KOPT-K1 (cell line): ENCODE data around the gene UIMC1.

Experiments
- H3K27ac ChIP-seq: fragments of 200-600 bp; sonication (generic); 2 replicates; pipeline ENCODE4 v1.5.1; 2016; ENCODE audit warnings: antibody characterized with exemption, mild to moderate bottlenecking, low read depth, low read length; ENCODE audit not compliant: poor library complexity, severe bottlenecking
- H3K36me3 ChIP-seq: fragments of 200-600 bp; sonication (generic); 2 replicates; pipeline ENCODE4 v1.5.1; 2017; ENCODE audit warnings: antibody characterized with exemption, mild to moderate bottlenecking, low read length, moderate library complexity; ENCODE audit not compliant: insufficient read depth
- H3K9me3 ChIP-seq: fragments of 200-600 bp; sonication (generic); 2 replicates; pipeline ENCODE4 v1.5.1; 2017; ENCODE audit warnings: antibody characterized with exemption, low read length, mild to moderate bottlenecking; ENCODE audit not compliant: insufficient read depth, poor library complexity, severe bottlenecking

The UIMC1 gene

GRCh38 chr5:176908675-176909368 is 97.8 kb downstream of the UIMC1 start:
- peaks cover 86% of the 10 kb centered on the region for H3K36me3 ChIP-seq
- no peaks in the 10 kb centered on the region for H3K9me3 ChIP-seq
- no peak overlapping the region for H3K27ac ChIP-seq

GRCh38 chr5:176906796-176907195 is 99.8 kb downstream of the UIMC1 start:
- H3K36me3 ChIP-seq = peaks cover 97% of the 10 kb centered on the region
- H3K27ac ChIP-seq = no peak overlapping the region
- no peaks in the 10 kb centered on the region for H3K9me3 ChIP-seq

- no peaks in the 10 kb centered on the region for H3K9me3 ChIP-seq
- H3K27ac ChIP-seq = no peak overlapping the region
- H3K36me3 ChIP-seq = peaks cover 99% of the 10 kb centered on the region
These were observed 100.5 kb downstream of the UIMC1 start for GRCh38 chr5:176906126-176906525.

- no peaks in the 10 kb centered on the region for H3K9me3 ChIP-seq
- H3K36me3 ChIP-seq = peaks cover 86% of the 10 kb centered on the region
- no peak overlapping the region for H3K27ac ChIP-seq
These were observed 102.3 kb downstream of the UIMC1 start for GRCh38 chr5:176904276-176904675.

GRCh38 chr5:176902911-176903664 is 103.5 kb downstream of the UIMC1 start:
- no peak overlapping the region for H3K27ac ChIP-seq

GRCh38 chr5:176902102-176902814 is 104.3 kb downstream of the UIMC1 start:
- H3K9me3 ChIP-seq = no peaks in the 10 kb centered on the region
- H3K36me3 ChIP-seq = peaks cover 65% of the 10 kb centered on the region
- H3K27ac ChIP-seq = no peak overlapping the region

More at GRCh38 chr5:176902911-176903664, 103.5 kb downstream of the UIMC1 start:
- Histone ChIP-seq H3K9me3 (no peaks in the 10 kb centered on the region), H3K36me3 (peaks cover 74% of the 10 kb centered on the region)

GRCh38 chr5:176901260-176902101 is 105.1 kb downstream of the UIMC1 start:
- no peaks in the 10 kb centered on the region for H3K9me3 ChIP-seq
- peaks cover 58% of the 10 kb centered on the region for H3K36me3 ChIP-seq
- no peak overlapping the region for H3K27ac ChIP-seq

GRCh38 chr5:176900780-176901204 is 105.8 kb downstream of the UIMC1 start:
- Histone ChIP-seq H3K36me3 (peaks cover 51% of the 10 kb centered on the region), H3K9me3 (no peaks in the 10 kb centered on the region), H3K27ac (no peak overlapping the region)

GRCh38 chr5:176899946-176900779 is 106.4 kb downstream of the UIMC1 start:
- Histone ChIP-seq H3K9me3 (no peaks in the 10 kb centered on the region), H3K36me3 (peaks cover 44% of the 10 kb centered on the region), H3K27ac (no peak overlapping the region)

- H3K36me3 ChIP-seq = peaks cover 37% of the 10 kb centered on the region
- no peak within 1 kb of the TSS for H3K27ac ChIP-seq
- no peaks in the 10 kb centered on the region for H3K9me3 ChIP-seq
These were observed 107.2 kb downstream of the UIMC1 start, which contains the start of gene HK3 for GRCh38 chr5:176899296-176899891. Gene HK3, minus strand, starts transcription at chr5:176899346. Its CDS starts 3,187 bp downstream, at chr5:176896159.

- peaks cover 15% of the 10 kb centered on the region for H3K36me3 ChIP-seq
These were observed 109.3 kb downstream of the UIMC1 start for GRCh38 chr5:176897263-176897662.

GRCh38 chr5:176895831-176896230 is 110.7 kb downstream of the UIMC1 start:
- H3K27ac ChIP-seq = no peak overlapping the region
- peaks cover 1% of the 10 kb centered on the region; the same call in 1 of the 2 replicates for H3K36me3 ChIP-seq

More at GRCh38 chr5:176897263-176897662, 109.3 kb downstream of the UIMC1 start:
- Histone ChIP-seq H3K9me3 (no peaks in the 10 kb centered on the region), H3K27ac (no peak overlapping the region)

GRCh38 chr5:176894298-176894697 is 112.3 kb downstream of the UIMC1 start:
- no peaks in the 10 kb centered on the region for H3K36me3 ChIP-seq
- no peak overlapping the region for H3K27ac ChIP-seq
- no peaks in the 10 kb centered on the region for H3K9me3 ChIP-seq

More at GRCh38 chr5:176895831-176896230, 110.7 kb downstream of the UIMC1 start:
- H3K9me3 ChIP-seq = no peaks in the 10 kb centered on the region
